A673 (cell line): ENCODE measurements around the gene ABI2. TPM values are rescaled to one million over a fixed set of nuclear protein-coding genes. Genes with fewer than 3 reads are reported as not detected.
"Not testable (repeated sequence)": the region's sequence is repeated elsewhere in the genome, so short reads cannot be mapped to it uniquely, and the experiment has no call there.

Experiments used
- BruUV-seq: library from RNA; stranded (reverse); fragments of 400-500 nt; replicated peaks from 2 replicates; lab custom pipeline; 2021; lab: Mats Ljungman, UMichigan
- CTCF ChIA-PET: fragments of 300-600 bp; sonication (Branson Sonifier 250); formaldehyde crosslinking; loops from one replicate; lab custom pipeline; 2022; ENCODE audit warnings: antibody characterized with exemption; lab: Charles Lee
- POLR2A ChIA-PET: fragments of 300-600 bp; sonication (Branson Sonifier 250); formaldehyde crosslinking; loops from one replicate; lab custom pipeline; 2022; ENCODE audit warnings: antibody characterized with exemption; ENCODE audit not compliant: low non-redundant PET; lab: Charles Lee
- DNase-seq: peaks from one replicate; pipeline ENCODE4 v3.0.0-alpha.2; 2015; ENCODE audit warnings: low spot score
- H3K27ac ChIP-seq: fragments of 200-600 bp; sonication (generic); 2 replicates; pipeline ENCODE4 v1.5.1; 2016; ENCODE audit warnings: mixed run types, low read depth, mild to moderate bottlenecking, mixed read lengths, antibody characterized with exemption, low read length; ENCODE audit not compliant: poor library complexity, severe bottlenecking
- H3K27me3 ChIP-seq: fragments of 200-600 bp; sonication (generic); replicated peaks from 2 replicates; pipeline ENCODE4 v1.6.1; 2017; ENCODE audit warnings: mixed run types, low read depth, mild to moderate bottlenecking, mixed read lengths, antibody characterized with exemption, low read length; ENCODE audit not compliant: insufficient read depth, poor library complexity
- H3K36me3 ChIP-seq: fragments of 200-600 bp; sonication (generic); 2 replicates; pipeline ENCODE4 v1.6.1; 2016; ENCODE audit warnings: mixed run types, mild to moderate bottlenecking, mixed read lengths, antibody characterized with exemption, low read length; ENCODE audit not compliant: insufficient read depth, poor library complexity, severe bottlenecking
- H3K4me1 ChIP-seq: fragments of 200-600 bp; sonication (generic); 2 replicates; pipeline ENCODE4 v1.6.1; 2017; ENCODE audit warnings: mixed run types, mild to moderate bottlenecking, mixed read lengths, antibody characterized with exemption, low read length; ENCODE audit not compliant: insufficient read depth, poor library complexity, severe bottlenecking
- H3K4me3 ChIP-seq: fragments of 200-600 bp; sonication (generic); 2 replicates; pipeline ENCODE4 v1.5.1; 2016; ENCODE audit warnings: low read depth, mixed run types, mild to moderate bottlenecking, mixed read lengths, low read length; ENCODE audit not compliant: poor library complexity, severe bottlenecking
- H3K9me3 ChIP-seq: fragments of 200-600 bp; sonication (generic); 2 replicates; pipeline ENCODE4 v1.6.1; 2016; ENCODE audit warnings: mixed run types, low read depth, mild to moderate bottlenecking, mixed read lengths, antibody characterized with exemption, low read length; ENCODE audit not compliant: poor library complexity, severe bottlenecking
- CTCF ChIP-seq: fragments of 300-800, 200-600 bp; sonication (generic); conservative IDR thresholded peaks from 2 replicates; pipeline ENCODE4 v1.5.1; 2017; ENCODE audit warnings: low read depth, mild to moderate bottlenecking, antibody characterized with exemption, low read length, moderate library complexity, mixed read lengths
- EZH2 ChIP-seq: fragments of 200-600 bp; sonication (generic); IDR thresholded peaks from 2 replicates; pipeline ENCODE4 v1.6.1; 2017; ENCODE audit warnings: borderline replicate concordance, low read depth, mild to moderate bottlenecking, mixed read lengths, antibody characterized with exemption, low read length; ENCODE audit not compliant: poor library complexity, severe bottlenecking
- intact Hi-C: fragments of 100-400 bp; cut with micrococcal nuclease; formaldehyde crosslinking; loops from one replicate; pipeline ENCODE4 v1.10.0; 2022; ENCODE audit not compliant: unreplicated experiment
- total RNA-seq: library from RNA; stranded (reverse); gene quantifications from 2 replicates; pipeline ENCODE4 v1.2.3, GENCODE V29; 2021

ABI2 gene
- total RNA-seq, 1 experiment from 2014 or later = 134 TPM

DNA sequence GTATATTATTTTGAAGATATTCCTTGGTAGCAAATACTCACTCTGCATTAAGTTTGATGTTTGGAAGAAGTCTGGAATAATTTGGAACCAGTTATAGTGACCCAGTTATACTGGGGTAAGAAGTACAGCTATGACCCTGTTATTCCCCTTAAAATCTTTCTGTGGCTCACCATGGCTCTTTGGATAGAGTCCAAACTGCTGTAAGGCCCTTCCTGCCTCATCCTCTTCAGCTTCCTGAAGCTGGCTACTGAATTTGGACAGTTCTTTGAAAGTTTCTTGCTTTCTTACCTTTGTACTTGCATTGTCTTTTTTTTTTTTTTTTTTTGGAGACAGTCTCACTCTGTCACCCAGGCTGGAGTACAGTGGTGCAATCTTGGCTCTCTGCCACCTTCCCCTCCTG is 85.6 kb downstream of the ABI2 start:
- Histone ChIP-seq H3K9me3 (peaks cover 6% of the 10 kb centered on the region), H3K27me3 (no peaks in the 10 kb centered on the region), H3K4me3 (no peak overlapping the region), H3K27ac (no peak overlapping the region), H3K4me1 (no peaks in the 10 kb centered on the region), H3K36me3 (peaks cover 31% of the 10 kb centered on the region)
- no peak for DNase-seq
- BruUV-seq = no TSS peak
- ChIA-PET POLR2A (interaction anchor here (0.7 kb wide), 1 partner anchor 27 kb away, joined by 17 read pairs; no protein-coding TSS in a partner anchor), CTCF (no interaction called here)
- no peak for TF ChIP-seq CTCF
- TF ChIP-seq EZH2 = no peak
- intact Hi-C loops = no loop called here

DNA sequence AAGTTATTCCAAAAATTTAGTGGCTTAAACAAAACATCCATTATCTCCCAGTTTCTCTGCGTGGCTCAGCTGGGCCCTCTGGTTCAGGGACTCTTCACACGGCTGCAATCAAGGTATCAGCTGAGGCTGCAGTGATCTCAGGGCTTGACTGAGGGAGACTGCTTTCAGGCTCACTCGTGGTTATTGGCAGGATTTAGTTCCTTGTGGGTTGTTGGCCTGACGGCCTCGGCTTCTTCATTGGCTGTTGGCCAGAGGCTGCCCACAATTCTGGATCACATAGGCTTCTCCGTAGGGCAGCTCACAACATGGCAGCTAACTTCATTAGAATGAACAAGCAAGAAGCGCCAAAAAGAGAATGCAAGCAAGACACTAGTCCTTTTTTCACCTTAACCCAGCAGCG is 90.1 kb downstream of the ABI2 start:
- BruUV-seq = no TSS peak
- H3K4me3 ChIP-seq = no peak overlapping the region
- CTCF ChIA-PET = no interaction called here
- peaks cover 21% of the 10 kb centered on the region for H3K36me3 ChIP-seq
- H3K27ac ChIP-seq = no peak overlapping the region
- POLR2A ChIA-PET = no interaction called here
- no peaks in the 10 kb centered on the region for H3K4me1 ChIP-seq
- no peaks in the 10 kb centered on the region for H3K27me3 ChIP-seq
- H3K9me3 ChIP-seq = peaks cover 6% of the 10 kb centered on the region
- DNase-seq = no peak
- TF ChIP-seq EZH2 (no peak), CTCF (no peak)
- intact Hi-C loops = no loop called here

- H3K9me3 ChIP-seq = no peaks in the 10 kb centered on the region
- peaks cover 9% of the 10 kb centered on the region for H3K36me3 ChIP-seq
- ChIA-PET CTCF (no interaction called here), POLR2A (no interaction called here)
- TF ChIP-seq EZH2 (no peak), CTCF (no peak)
- no peak overlapping the region for H3K27ac ChIP-seq
- no peaks in the 10 kb centered on the region for H3K27me3 ChIP-seq
- H3K4me3 ChIP-seq = no peak overlapping the region
- intact Hi-C loops = no loop called here
- DNase-seq = peak; percentile 37
- BruUV-seq = no TSS peak
- peaks cover 5% of the 10 kb centered on the region for H3K4me1 ChIP-seq
Observed at GRCh38 chr2:203427061-203427460, 98.9 kb downstream of the ABI2 start.

DNA sequence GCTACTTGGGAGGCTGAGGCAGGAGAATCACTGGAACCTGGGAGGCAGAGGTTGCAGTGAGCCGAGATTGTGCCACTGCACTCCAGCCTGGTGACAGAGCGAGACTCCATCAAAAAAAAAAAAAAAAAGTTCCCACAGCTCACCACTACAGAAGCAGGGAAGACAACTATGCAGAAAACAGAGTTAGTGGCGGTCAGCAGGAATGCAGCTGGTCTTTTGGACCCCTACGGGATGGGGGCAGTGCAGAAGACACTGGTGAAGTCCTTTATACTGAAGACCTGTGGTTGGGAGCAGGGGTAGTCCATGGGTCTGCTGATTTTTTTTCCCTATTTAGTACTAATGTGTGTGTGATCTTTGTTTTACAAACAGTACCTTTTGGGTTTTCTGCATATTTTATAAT is 101.4 kb downstream of the ABI2 start:
- ChIA-PET POLR2A (interaction anchor here (0.6 kb wide), 1 partner anchor 124 kb away, joined by 3 read pairs; no protein-coding TSS in a partner anchor), CTCF (interaction anchor here (0.5 kb wide), 1 partner anchor 635 kb away, joined by 3 read pairs; no protein-coding TSS in a partner anchor)
- H3K36me3 ChIP-seq = peaks cover 11% of the 10 kb centered on the region
- H3K4me1 ChIP-seq, H3K4me3 ChIP-seq, intact Hi-C loops, H3K9me3 ChIP-seq, H3K27me3 ChIP-seq, BruUV-seq, H3K27ac ChIP-seq, DNase-seq: not testable (repeated sequence)
